Neuronal stem cell (in vitro differentiated cells): Measurements from ENCODE around the gene CNTNAP2.

ENCODE experiments used
- DNase-seq: peaks from one replicate; pipeline ENCODE4 v3.0.0-alpha.2; 2013; ENCODE audit warnings: low spot score
- H2AFZ ChIP-seq: one replicate; pipeline ENCODE4 v1.6.1; 2013; ENCODE audit warnings: mild to moderate bottlenecking, low read length, inconsistent platforms
- H2AK5ac ChIP-seq: 2 replicates; pipeline ENCODE4 v1.6.1; 2013; ENCODE audit warnings: low read depth, mild to moderate bottlenecking, inconsistent platforms, low read length, moderate library complexity, mixed read lengths
- H2BK120ac ChIP-seq: 2 replicates; pipeline ENCODE4 v1.6.1; 2013; ENCODE audit warnings: low read depth, mild to moderate bottlenecking, inconsistent platforms, low read length, moderate library complexity, mixed read lengths
- H2BK12ac ChIP-seq: one replicate; pipeline ENCODE4 v1.6.1; 2013; ENCODE audit warnings: low read length, inconsistent platforms
- H2BK15ac ChIP-seq: 2 replicates; pipeline ENCODE4 v1.6.1; 2013; ENCODE audit warnings: mild to moderate bottlenecking, low read length, inconsistent platforms, mixed read lengths
- H2BK5ac ChIP-seq: one replicate; pipeline ENCODE4 v1.6.1; 2013; ENCODE audit warnings: inconsistent platforms, mild to moderate bottlenecking, low read length, moderate library complexity
- H3K14ac ChIP-seq: one replicate; pipeline ENCODE4 v1.6.1; 2013; ENCODE audit warnings: low read length, inconsistent platforms
- H3K18ac ChIP-seq: 2 replicates; pipeline ENCODE4 v1.6.1; 2013; ENCODE audit warnings: low read length, inconsistent platforms
- H3K23ac ChIP-seq: 2 replicates; pipeline ENCODE4 v1.6.1; 2013; ENCODE audit warnings: low read depth, mild to moderate bottlenecking, mixed read lengths, low read length, inconsistent platforms; ENCODE audit not compliant: poor library complexity
- H3K27ac ChIP-seq: replicated peaks from 3 replicates; pipeline ENCODE4 v1.5.1; 2013; ENCODE audit warnings: low read length, inconsistent platforms
- H3K27me3 ChIP-seq, 3 experiments: 2 replicates each; pipeline ENCODE4 v1.6.1; 2013; ENCODE audit warnings: low read length in 3 of 3, mild to moderate bottlenecking in 2 of 3, inconsistent platforms in 1 of 3, low read depth in 1 of 3, mixed read lengths in 1 of 3, moderate library complexity in 1 of 3; ENCODE audit not compliant: control insufficient read depth in 3 of 3, insufficient read depth in 3 of 3
- H3K36me3 ChIP-seq, 2 donors: replicated peaks in 1 of 2; 2 replicates each; pipeline ENCODE4 v1.6.1; 2013; ENCODE audit warnings: low read length in 2 of 2; ENCODE audit not compliant: control insufficient read depth in 2 of 2, insufficient read depth in 2 of 2
- H3K4ac ChIP-seq: 2 replicates; pipeline ENCODE4 v1.6.1; 2013; ENCODE audit warnings: inconsistent platforms, mild to moderate bottlenecking, low read length, moderate library complexity
- H3K4me1 ChIP-seq, 2 donors: 1 replicate in 1 of 2; 2 replicates in 1 of 2; pipeline ENCODE4 v1.6.1; 2013; ENCODE audit warnings: low read length in 2 of 2, low read depth in 1 of 2; ENCODE audit not compliant: control insufficient read depth in 2 of 2, insufficient read depth in 1 of 2
- H3K4me2 ChIP-seq: one replicate; pipeline ENCODE4 v1.6.1; 2013; ENCODE audit warnings: mild to moderate bottlenecking, low read length, inconsistent platforms; ENCODE audit not compliant: insufficient read depth, poor library complexity, severe bottlenecking
- H3K4me3 ChIP-seq, 2 donors: 2 replicates each; pipeline ENCODE4 v1.5.1; 2013; ENCODE audit warnings: low read length in 2 of 2, mild to moderate bottlenecking in 2 of 2, inconsistent platforms in 1 of 2, moderate library complexity in 1 of 2
- H3K79me1 ChIP-seq: one replicate; pipeline ENCODE4 v1.6.1; 2013; ENCODE audit warnings: low read depth, mild to moderate bottlenecking, inconsistent platforms, low read length, moderate library complexity
- H3K9ac ChIP-seq: one replicate; pipeline ENCODE4 v1.6.1; 2013; ENCODE audit warnings: mild to moderate bottlenecking, low read depth, low read length, inconsistent platforms; ENCODE audit not compliant: poor library complexity
- H3K9me3 ChIP-seq, 2 donors: replicated peaks in 1 of 2; 2 replicates each; pipeline versions ENCODE3 to v1.6.1; 2013; ENCODE audit warnings: low read length in 2 of 2, mild to moderate bottlenecking in 2 of 2, inconsistent platforms in 1 of 2, low read depth in 1 of 2, mixed read lengths in 1 of 2, moderate library complexity in 1 of 2; ENCODE audit not compliant: control insufficient read depth in 2 of 2, insufficient read depth in 1 of 2
- H4K8ac ChIP-seq: one replicate; pipeline ENCODE4 v1.6.1; 2013; ENCODE audit warnings: low read depth, mild to moderate bottlenecking, inconsistent platforms, low read length, moderate library complexity
- H4K91ac ChIP-seq: one replicate; pipeline ENCODE4 v1.6.1; 2013; ENCODE audit warnings: low read length, low read depth, mild to moderate bottlenecking, inconsistent platforms; ENCODE audit not compliant: poor library complexity
- WGBS, 2 donors: extraction: QIAGEN DNeasy Blood & Tissue Kit; methylation state at CpG; one replicate each; pipeline ENCODE4 v1.1.7; 2013; ENCODE audit warnings: missing lambda C conversion rate in 2 of 2, mixed read lengths in 1 of 2; ENCODE audit not compliant: insufficient read length in 2 of 2, insufficient replicate concordance in 1 of 2; ENCODE audit errors: extremely low coverage in 2 of 2; 5-methylcytosine and 5-hydroxymethylcytosine counted together

The CNTNAP2 gene

GRCh38 chr7:146387140-146387539, 270.5 kb downstream of the CNTNAP2 start:
- H2AFZ ChIP-seq: no peak overlapping the region
- H4K8ac ChIP-seq: no peak overlapping the region
- WGBS, 2 donors: no CpG with 5 or more reads among the region's 1 CpG
- no peak overlapping the region for H3K4me2 ChIP-seq
- H3K4me1 ChIP-seq: no peaks in the 10 kb centered on the region
- no peak for DNase-seq
- no peak overlapping the region for H2BK120ac ChIP-seq
- H4K91ac ChIP-seq: no peak overlapping the region
- H3K9ac ChIP-seq: no peak overlapping the region
- H2AK5ac ChIP-seq: no peak overlapping the region
- no peak overlapping the region for H3K4me3 ChIP-seq
- H3K36me3 ChIP-seq: no peaks in the 10 kb centered on the region
- no peaks in the 10 kb centered on the region for H3K27me3 ChIP-seq
- no peak overlapping the region for H2BK12ac ChIP-seq
- H3K9me3 ChIP-seq: no peaks in the 10 kb centered on the region
- no peak overlapping the region for H3K18ac ChIP-seq
- no peak overlapping the region for H3K27ac ChIP-seq
- no peak overlapping the region for H2BK15ac ChIP-seq
- H3K79me1 ChIP-seq: no peaks in the 10 kb centered on the region
- H3K4ac ChIP-seq: no peak overlapping the region
- no peak overlapping the region for H3K23ac ChIP-seq
- H2BK5ac ChIP-seq: no peak overlapping the region
- no peak overlapping the region for H3K14ac ChIP-seq

- no peak overlapping the region for H3K23ac ChIP-seq
- no peaks in the 10 kb centered on the region for H3K36me3 ChIP-seq
- no peak overlapping the region for H3K27ac ChIP-seq
- no peak overlapping the region for H3K4me3 ChIP-seq
- no peak overlapping the region for H2AFZ ChIP-seq
- H2BK5ac ChIP-seq: no peak overlapping the region
- no peak overlapping the region for H4K91ac ChIP-seq
- DNase-seq: no peak
- no peak overlapping the region for H2BK15ac ChIP-seq
- no peak overlapping the region for H3K14ac ChIP-seq
- no peak overlapping the region for H3K18ac ChIP-seq
- no peaks in the 10 kb centered on the region for H3K4me1 ChIP-seq
- H4K8ac ChIP-seq: no peak overlapping the region
- H2BK12ac ChIP-seq: no peak overlapping the region
- no peak overlapping the region for H2BK120ac ChIP-seq
- H3K27me3 ChIP-seq: no peaks in the 10 kb centered on the region
- no peak overlapping the region for H3K4me2 ChIP-seq
- no peak overlapping the region for H3K9ac ChIP-seq
- H3K79me1 ChIP-seq: no peaks in the 10 kb centered on the region
- WGBS, 2 donors: no CpG with 5 or more reads among the region's 2 CpGs
- no peak overlapping the region for H2AK5ac ChIP-seq
- no peak overlapping the region for H3K4ac ChIP-seq
- no peaks in the 10 kb centered on the region for H3K9me3 ChIP-seq
Measured at GRCh38 chr7:146388928-146389327, 272.3 kb downstream of the CNTNAP2 start.

- Histone ChIP-seq H3K36me3 (no peaks in the 10 kb centered on the region), H2AFZ (no peak overlapping the region), H3K4me2 (no peak overlapping the region), H2AK5ac (no peak overlapping the region), H3K9ac (no peak overlapping the region), H4K91ac (no peak overlapping the region), H2BK15ac (no peak overlapping the region), H3K4ac (no peak overlapping the region), H2BK120ac (no peak overlapping the region), H3K14ac (no peak overlapping the region), H3K23ac (no peak overlapping the region), H3K18ac (no peak overlapping the region), H2BK12ac (no peak overlapping the region), H3K4me3 (no peak overlapping the region), H3K9me3 (no peaks in the 10 kb centered on the region), H4K8ac (no peak overlapping the region), H3K4me1 (no peaks in the 10 kb centered on the region), H3K27me3 (no peaks in the 10 kb centered on the region), H3K27ac (no peak overlapping the region), H2BK5ac (no peak overlapping the region), H3K79me1 (no peaks in the 10 kb centered on the region)
- no CpG with 5 or more reads among the region's 2 CpGs for WGBS, 2 donors
- no peak for DNase-seq
Measured at GRCh38 chr7:146393346-146393745, 276.7 kb downstream of the CNTNAP2 start.

- no peaks in the 10 kb centered on the region for H3K79me1 ChIP-seq
- H3K36me3 ChIP-seq: no peaks in the 10 kb centered on the region
- no peak overlapping the region for H3K4me3 ChIP-seq
- H4K91ac ChIP-seq: no peak overlapping the region
- H3K14ac ChIP-seq: no peak overlapping the region
- no peak overlapping the region for H3K4ac ChIP-seq
- no peak overlapping the region for H2AFZ ChIP-seq
- H3K9me3 ChIP-seq: no peaks in the 10 kb centered on the region
- H2BK120ac ChIP-seq: no peak overlapping the region
- H3K27me3 ChIP-seq: no peaks in the 10 kb centered on the region
- WGBS, 2 donors: no CpG with 5 or more reads among the region's 1 CpG
- H2BK12ac ChIP-seq: no peak overlapping the region
- H3K4me1 ChIP-seq: no peaks in the 10 kb centered on the region
- no peak for DNase-seq
- no peak overlapping the region for H4K8ac ChIP-seq
- H3K27ac ChIP-seq: no peak overlapping the region
- no peak overlapping the region for H3K23ac ChIP-seq
- no peak overlapping the region for H2BK15ac ChIP-seq
- H2BK5ac ChIP-seq: no peak overlapping the region
- no peak overlapping the region for H3K9ac ChIP-seq
- no peak overlapping the region for H3K4me2 ChIP-seq
- H3K18ac ChIP-seq: no peak overlapping the region
- no peak overlapping the region for H2AK5ac ChIP-seq
Measured at GRCh38 chr7:146397141-146397540, 280.5 kb downstream of the CNTNAP2 start.
